Measurements from ENCODE around the gene NDUFS2.

Gene NDUFS2

GRCh38 chr1:161226759-161227158, 24.6 kb downstream of the NDUFS2 start:
- peak overlapping the region; percentile 75 for H3K4me3 ChIP-seq (ENCODE audit: low read depth, low read length)
- no peak for TF ChIP-seq CTCF (IDR thresholded peaks at IDR 0.05; ENCODE audit: low read depth, low read length)

GRCh38 chr1:161227196-161227871, 25.2 kb downstream of the NDUFS2 start:
- peak overlapping the region; percentile 12; the same call in 1 of the 2 replicates for H3K4me3 ChIP-seq (ENCODE audit: low read depth, low read length)
- TF ChIP-seq CTCF (IDR thresholded peaks at IDR 0.05; ENCODE audit: low read depth, low read length) = peak; percentile 69

- TF ChIP-seq CTCF (IDR thresholded peaks at IDR 0.05; ENCODE audit: low read depth, low read length) = no peak
- no peak overlapping the region for H3K4me3 ChIP-seq (ENCODE audit: low read depth, low read length)
Measured at GRCh38 chr1:161228032-161228431, 25.9 kb downstream of the NDUFS2 start.

GRCh38 chr1:161229896-161230295, 27.7 kb downstream of the NDUFS2 start:
- H3K4me3 ChIP-seq (ENCODE audit: low read depth, low read length) = no peak overlapping the region
- TF ChIP-seq CTCF (IDR thresholded peaks at IDR 0.05; ENCODE audit: low read depth, low read length) = no peak

- TF ChIP-seq CTCF (IDR thresholded peaks at IDR 0.05; ENCODE audit: low read depth, low read length) = no peak
Measured at GRCh38 chr1:161230762-161231161, 28.6 kb downstream of the NDUFS2 start.

GRCh38 chr1:161233102-161233501, 30.9 kb downstream of the NDUFS2 start:
- no peak overlapping the region for H3K4me3 ChIP-seq (ENCODE audit: low read depth, low read length)
- TF ChIP-seq CTCF (IDR thresholded peaks at IDR 0.05; ENCODE audit: low read depth, low read length) = no peak

More at GRCh38 chr1:161230762-161231161, 28.6 kb downstream of the NDUFS2 start:
- H3K4me3 ChIP-seq (ENCODE audit: low read depth, low read length) = no peak overlapping the region

GRCh38 chr1:161235957-161236775, 34.0 kb downstream of the NDUFS2 start:
- H3K4me3 ChIP-seq (ENCODE audit: low read depth, low read length) = no peak overlapping the region
- no peak for TF ChIP-seq CTCF (IDR thresholded peaks at IDR 0.05; ENCODE audit: low read depth, low read length)

Data from WI38 (cell line).